ENCODE results near the gene HBZ. TPM values are rescaled to one million over a fixed set of nuclear protein-coding genes. Genes with fewer than 3 reads are reported as not detected.

HBZ gene
- total RNA-seq, 3 donors from 2014 or later = not detected

DNA sequence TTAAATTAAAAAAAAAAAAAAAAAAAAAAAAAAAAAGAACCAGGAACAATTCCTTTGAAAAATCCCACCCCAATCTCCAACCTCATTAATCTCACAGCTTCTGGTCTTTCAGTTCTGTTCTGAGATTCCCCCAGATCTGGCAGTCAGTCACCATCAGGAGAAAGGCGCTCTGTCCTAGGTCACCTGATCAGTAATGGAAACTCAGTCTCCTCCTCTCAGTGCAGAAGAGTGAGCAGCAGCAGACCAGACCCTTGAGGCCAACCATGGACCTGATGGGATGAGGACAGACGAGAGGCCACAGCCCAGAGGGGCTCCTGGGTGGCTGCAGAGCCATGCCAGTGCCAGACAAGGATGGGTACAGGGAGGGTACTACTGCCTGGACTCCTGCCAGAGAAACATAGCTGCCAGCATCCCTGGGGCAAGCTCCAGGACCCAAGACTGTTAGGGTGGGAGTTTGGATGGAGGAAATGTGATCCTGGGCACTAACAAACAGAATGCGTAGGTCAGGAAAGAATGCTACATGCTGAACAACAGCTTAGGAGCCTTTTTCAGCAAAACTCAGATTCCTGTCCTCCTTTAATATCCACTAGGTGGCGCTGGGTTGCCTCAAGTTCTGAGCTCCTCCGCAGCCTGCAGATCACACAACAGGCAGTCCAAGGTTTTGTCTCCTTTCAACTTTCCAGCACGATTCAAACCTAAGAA, 45.7 kb upstream of the HBZ start:
- H3K27ac ChIP-seq = no peak overlapping the region

GRCh38 chr16:112153-112840, 40.1 kb upstream of the HBZ start:
- intact Hi-C loops (cut with DNase I; ENCODE audit: low total_unique reads) = no loop called here
- Histone ChIP-seq H3K9me3 (no peaks in the 10 kb centered on the region), H3K4me3 (no peak overlapping the region), H3K27me3 (no peaks in the 10 kb centered on the region), H3K4me1 (no peaks in the 10 kb centered on the region), H3K36me3 (no peaks in the 10 kb centered on the region), H3K27ac (no peak overlapping the region)
- TF ChIP-seq, protein P1, sequence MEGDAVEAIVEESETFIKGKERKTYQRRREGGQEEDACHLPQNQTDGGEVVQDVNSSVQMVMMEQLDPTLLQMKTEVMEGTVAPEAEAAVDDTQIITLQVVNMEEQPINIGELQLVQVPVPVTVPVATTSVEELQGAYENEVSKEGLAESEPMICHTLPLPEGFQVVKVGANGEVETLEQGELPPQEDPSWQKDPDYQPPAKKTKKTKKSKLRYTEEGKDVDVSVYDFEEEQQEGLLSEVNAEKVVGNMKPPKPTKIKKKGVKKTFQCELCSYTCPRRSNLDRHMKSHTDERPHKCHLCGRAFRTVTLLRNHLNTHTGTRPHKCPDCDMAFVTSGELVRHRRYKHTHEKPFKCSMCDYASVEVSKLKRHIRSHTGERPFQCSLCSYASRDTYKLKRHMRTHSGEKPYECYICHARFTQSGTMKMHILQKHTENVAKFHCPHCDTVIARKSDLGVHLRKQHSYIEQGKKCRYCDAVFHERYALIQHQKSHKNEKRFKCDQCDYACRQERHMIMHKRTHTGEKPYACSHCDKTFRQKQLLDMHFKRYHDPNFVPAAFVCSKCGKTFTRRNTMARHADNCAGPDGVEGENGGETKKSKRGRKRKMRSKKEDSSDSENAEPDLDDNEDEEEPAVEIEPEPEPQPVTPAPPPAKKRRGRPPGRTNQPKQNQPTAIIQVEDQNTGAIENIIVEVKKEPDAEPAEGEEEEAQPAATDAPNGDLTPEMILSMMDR (IDR thresholded peaks at IDR 0.05) = no peak
- no peak for TF ChIP-seq POLR2A (IDR thresholded peaks at IDR 0.05)
- TF ChIP-seq POLR2AphosphoS5 (IDR thresholded peaks at IDR 0.05) = no peak
- DNase-seq (ENCODE audit: low spot score in 2 of 2) = no peak

More for the DNA sequence above, 45.7 kb upstream of the HBZ start:
- Histone ChIP-seq H3K4me3 (no peak overlapping the region), H3K36me3 (no peaks in the 10 kb centered on the region), H3K27me3 (no peaks in the 10 kb centered on the region), H3K9me3 (no peaks in the 10 kb centered on the region), H3K4me1 (peaks cover 11 to 12% of the 10 kb centered on the region in 2 donors)
- TF ChIP-seq POLR2AphosphoS5 (IDR thresholded peaks at IDR 0.05) (no peak), POLR2A (IDR thresholded peaks at IDR 0.05) (no peak)
- TF ChIP-seq, protein P1 (IDR thresholded peaks at IDR 0.05) = peak; percentile 38 to 80 (median 74)
- no peak for DNase-seq (ENCODE audit: low spot score in 2 of 2)
- intact Hi-C loops (cut with DNase I; ENCODE audit: low total_unique reads) = loop anchor here (5.0 kb wide), 1 partner anchor 256 kb away; no protein-coding TSS in a partner anchor

- H3K4me3 ChIP-seq = no peak overlapping the region
- H3K27me3 ChIP-seq = no peaks in the 10 kb centered on the region
- no peak for DNase-seq (ENCODE audit: low spot score in 2 of 2)
- intact Hi-C loops (cut with DNase I; ENCODE audit: low total_unique reads) = no loop called here
- no peaks in the 10 kb centered on the region for H3K36me3 ChIP-seq
- H3K9me3 ChIP-seq = no peaks in the 10 kb centered on the region
- TF ChIP-seq, protein P1 (IDR thresholded peaks at IDR 0.05) = no peak
- TF ChIP-seq POLR2AphosphoS5 (IDR thresholded peaks at IDR 0.05) = no peak
- TF ChIP-seq POLR2A (IDR thresholded peaks at IDR 0.05) = no peak
- no peaks in the 10 kb centered on the region for H3K4me1 ChIP-seq
- H3K27ac ChIP-seq = no peak overlapping the region
These were observed 38.1 kb upstream of the HBZ start for GRCh38 chr16:114327-114726.

- no peak for TF ChIP-seq POLR2AphosphoS5 (IDR thresholded peaks at IDR 0.05)
- TF ChIP-seq POLR2A (IDR thresholded peaks at IDR 0.05) = no peak
- TF ChIP-seq, protein P1 (IDR thresholded peaks at IDR 0.05) = no peak
- no peaks in the 10 kb centered on the region for H3K27me3 ChIP-seq
- H3K36me3 ChIP-seq = no peaks in the 10 kb centered on the region
- H3K4me1 ChIP-seq = no peaks in the 10 kb centered on the region
- no peak for DNase-seq (ENCODE audit: low spot score in 2 of 2)
- H3K27ac ChIP-seq = no peak overlapping the region
- H3K4me3 ChIP-seq = no peak overlapping the region
- intact Hi-C loops (cut with DNase I; ENCODE audit: low total_unique reads) = no loop called here
- H3K9me3 ChIP-seq = no peaks in the 10 kb centered on the region
These were observed 36.4 kb upstream of the HBZ start for GRCh38 chr16:116015-116414.

Data from breast epithelium (tissue), 4 donors.